Smooth muscle cell (in vitro differentiated cells): ENCODE results near the gene SYTL3. TPM values are rescaled to one million over a fixed set of nuclear protein-coding genes. Genes with fewer than 3 reads are reported as not detected.
"Not testable (repeated sequence)": the region's sequence is repeated elsewhere in the genome, so short reads cannot be mapped to it uniquely, and the experiment has no call there.

ENCODE experiments used
- DNase-seq: peaks from one replicate; lab custom pipeline; 2025; ENCODE audit not compliant: unreplicated experiment; lab: John Stamatoyannopoulos, UW
- H2AFZ ChIP-seq: fragments of 200-600 bp; sonication (generic); 2 replicates; pipeline ENCODE4 v1.6.0; 2016; ENCODE audit warnings: antibody characterized with exemption, low read depth, mild to moderate bottlenecking
- H3F3A ChIP-seq: fragments of 200-600 bp; sonication (generic); 2 replicates; pipeline ENCODE4 v1.6.0; 2017; ENCODE audit warnings: antibody characterized with exemption, low read depth
- H3K27ac ChIP-seq: fragments of 200-600 bp; sonication (generic); 2 replicates; pipeline ENCODE4 v1.5.1; 2016; ENCODE audit warnings: low read depth, mild to moderate bottlenecking
- H3K27me3 ChIP-seq: fragments of 200-600 bp; sonication (generic); 2 replicates; pipeline ENCODE4 v1.6.1; 2016; ENCODE audit warnings: low read depth, mild to moderate bottlenecking
- H3K36me3 ChIP-seq: fragments of 200-600 bp; sonication (generic); 2 replicates; pipeline ENCODE4 v1.5.1; 2016; ENCODE audit warnings: low read depth
- H3K4me1 ChIP-seq: fragments of 200-600 bp; sonication (generic); 2 replicates; pipeline ENCODE4 v1.5.1; 2016; ENCODE audit warnings: low read depth
- H3K4me2 ChIP-seq: fragments of 200-600 bp; sonication (generic); 2 replicates; pipeline ENCODE4 v1.6.0; 2016; ENCODE audit warnings: mild to moderate bottlenecking
- H3K4me3 ChIP-seq: fragments of 200-600 bp; sonication (generic); 2 replicates; pipeline ENCODE4 v1.5.1; 2016; ENCODE audit warnings: mild to moderate bottlenecking
- H3K79me2 ChIP-seq: fragments of 200-600 bp; sonication (generic); 2 replicates; pipeline ENCODE4 v1.6.0; 2016; ENCODE audit warnings: low read depth, mild to moderate bottlenecking
- H3K9ac ChIP-seq: fragments of 200-600 bp; sonication (generic); 2 replicates; pipeline ENCODE4 v1.6.0; 2016; ENCODE audit warnings: low read depth
- H3K9me3 ChIP-seq: fragments of 200-600 bp; sonication (generic); replicated peaks from 2 replicates; pipeline ENCODE4 v1.5.1; 2016; ENCODE audit warnings: low read depth
- H4K20me1 ChIP-seq: fragments of 200-600 bp; sonication (generic); 2 replicates; pipeline ENCODE4 v1.6.0; 2016; ENCODE audit warnings: low read depth
- WGBS: methylation state at CpG from one replicate; pipeline ENCODE4 v1.1.7; 2016; ENCODE audit warnings: low lambda C conversion rate; 5-methylcytosine and 5-hydroxymethylcytosine counted together
- polyA plus RNA-seq: library from polyadenylated mRNA; unstranded; fragments of >200 nt; fragmentation: Nextera tagmentation; extraction: Ambion mirVana; gene quantifications from 2 replicates; pipeline ENCODE4 v1.2.1, GENCODE V29; 2016
- total RNA-seq: library from RNA; depleted of rRNA; stranded (reverse); fragments of >200 nt; gene quantifications from 2 replicates; pipeline ENCODE4 v1.2.3, GENCODE V29; 2014
- TF ChIP-seq, protein P1 (sequence below): fragments of 200-600 bp; sonication (generic); IDR thresholded peaks from 2 replicates; pipeline ENCODE4 v1.5.1; 2017; ENCODE audit warnings: borderline replicate concordance, mild to moderate bottlenecking, antibody characterized with exemption; ENCODE audit not compliant: insufficient read depth, poor library complexity, severe bottlenecking

Gene SYTL3
- total and polyA plus RNA-seq, 2 experiments from 2014 or later, result 0.13 to 1.2 TPM

DNA sequence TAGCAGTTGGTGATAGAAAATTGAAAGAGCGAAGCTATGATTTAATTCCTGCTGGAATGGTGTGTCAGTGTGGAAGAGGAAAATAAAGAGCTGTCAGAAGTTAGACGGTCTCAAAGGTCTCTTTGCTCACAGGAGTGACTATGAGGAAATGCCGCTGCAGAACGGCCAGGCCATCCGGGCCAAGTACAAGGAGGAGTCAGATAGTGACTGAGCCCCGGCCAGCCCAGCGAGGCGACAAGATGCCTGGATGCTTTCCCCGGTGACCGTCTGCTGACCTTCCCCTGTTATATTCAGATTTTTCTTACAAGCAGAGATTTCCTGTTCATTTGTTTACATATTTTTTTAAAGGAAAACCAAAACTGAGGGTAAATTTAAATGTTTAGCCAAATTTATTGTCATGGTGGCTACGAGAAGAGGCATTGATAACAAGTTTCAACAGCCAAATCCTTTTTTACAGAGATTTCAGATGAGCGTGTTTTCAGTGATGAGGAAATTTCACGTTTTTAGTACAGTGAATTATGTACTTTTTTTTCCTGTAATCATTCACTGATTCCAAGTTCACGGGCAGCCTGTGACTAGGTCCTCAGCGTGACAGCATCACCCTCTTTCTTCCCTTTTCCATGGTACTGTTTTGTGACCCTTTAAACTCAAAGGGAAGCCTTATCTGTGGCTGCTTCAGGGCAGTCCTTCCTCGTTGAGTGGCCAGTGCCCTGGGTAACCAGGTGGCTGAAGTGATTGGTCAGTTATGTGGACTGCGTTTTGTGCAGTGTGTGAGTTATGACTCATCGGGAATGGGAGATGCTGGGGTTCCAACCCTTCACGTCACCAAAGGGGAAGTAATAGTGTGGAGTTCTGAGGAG is 17.9 kb upstream of the SYTL3 start:
- 70% methylated on average over 19 of the region's 19 CpGs for WGBS
- Histone ChIP-seq H3K27ac (peak overlapping the region; percentile 20), H4K20me1 (no peaks in the 10 kb centered on the region), H3K36me3 (no peaks in the 10 kb centered on the region), H3K9ac (no peak overlapping the region), H3K4me2 (no peak overlapping the region), H3K4me3 (no peak overlapping the region), H3K27me3 (no peaks in the 10 kb centered on the region), H3K9me3 (no peaks in the 10 kb centered on the region), H3K4me1 (no peaks in the 10 kb centered on the region), H3K79me2 (no peaks in the 10 kb centered on the region), H2AFZ (no peak overlapping the region), H3F3A (no peaks in the 10 kb centered on the region)
- TF ChIP-seq, protein P1, sequence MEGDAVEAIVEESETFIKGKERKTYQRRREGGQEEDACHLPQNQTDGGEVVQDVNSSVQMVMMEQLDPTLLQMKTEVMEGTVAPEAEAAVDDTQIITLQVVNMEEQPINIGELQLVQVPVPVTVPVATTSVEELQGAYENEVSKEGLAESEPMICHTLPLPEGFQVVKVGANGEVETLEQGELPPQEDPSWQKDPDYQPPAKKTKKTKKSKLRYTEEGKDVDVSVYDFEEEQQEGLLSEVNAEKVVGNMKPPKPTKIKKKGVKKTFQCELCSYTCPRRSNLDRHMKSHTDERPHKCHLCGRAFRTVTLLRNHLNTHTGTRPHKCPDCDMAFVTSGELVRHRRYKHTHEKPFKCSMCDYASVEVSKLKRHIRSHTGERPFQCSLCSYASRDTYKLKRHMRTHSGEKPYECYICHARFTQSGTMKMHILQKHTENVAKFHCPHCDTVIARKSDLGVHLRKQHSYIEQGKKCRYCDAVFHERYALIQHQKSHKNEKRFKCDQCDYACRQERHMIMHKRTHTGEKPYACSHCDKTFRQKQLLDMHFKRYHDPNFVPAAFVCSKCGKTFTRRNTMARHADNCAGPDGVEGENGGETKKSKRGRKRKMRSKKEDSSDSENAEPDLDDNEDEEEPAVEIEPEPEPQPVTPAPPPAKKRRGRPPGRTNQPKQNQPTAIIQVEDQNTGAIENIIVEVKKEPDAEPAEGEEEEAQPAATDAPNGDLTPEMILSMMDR, result no peak
- no peak for DNase-seq

DNA sequence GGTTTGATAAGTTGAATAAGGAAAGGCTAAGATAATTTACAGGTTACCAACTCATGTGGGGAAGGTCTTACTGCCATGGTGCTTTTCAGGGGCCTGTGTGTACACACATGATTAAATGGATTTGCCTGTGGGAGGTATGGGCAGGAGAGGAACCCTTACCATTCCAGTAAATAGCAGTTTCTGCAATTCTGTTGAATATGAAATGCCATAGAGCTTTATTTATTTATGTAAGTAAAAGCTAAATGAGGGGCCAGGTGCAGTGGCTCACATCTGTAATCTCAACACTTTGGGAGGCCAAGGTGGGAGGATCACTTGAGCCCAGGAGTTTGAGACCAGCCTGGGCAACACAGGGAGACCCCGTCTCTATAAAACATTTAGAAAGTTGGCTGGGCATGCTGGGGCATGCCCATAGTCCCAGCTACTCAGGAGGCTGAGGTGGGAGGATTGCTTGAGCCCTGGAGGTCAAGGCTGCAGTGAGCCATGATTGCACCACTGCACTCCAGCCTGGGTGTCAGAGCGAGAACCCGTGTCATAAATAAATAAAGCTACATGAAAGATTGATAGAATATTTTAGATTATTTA is 17.2 kb upstream of the SYTL3 start:
- DNase-seq, H3K4me3 ChIP-seq, H3K4me2 ChIP-seq, H3K36me3 ChIP-seq, H3F3A ChIP-seq, H2AFZ ChIP-seq, H3K27me3 ChIP-seq, H3K4me1 ChIP-seq, H3K9me3 ChIP-seq, H3K79me2 ChIP-seq, H4K20me1 ChIP-seq, H3K9ac ChIP-seq: not testable (repeated sequence)
- 96% methylated on average over 3 of the region's 3 CpGs for WGBS
- peak overlapping the region; percentile 20 for H3K27ac ChIP-seq

DNA sequence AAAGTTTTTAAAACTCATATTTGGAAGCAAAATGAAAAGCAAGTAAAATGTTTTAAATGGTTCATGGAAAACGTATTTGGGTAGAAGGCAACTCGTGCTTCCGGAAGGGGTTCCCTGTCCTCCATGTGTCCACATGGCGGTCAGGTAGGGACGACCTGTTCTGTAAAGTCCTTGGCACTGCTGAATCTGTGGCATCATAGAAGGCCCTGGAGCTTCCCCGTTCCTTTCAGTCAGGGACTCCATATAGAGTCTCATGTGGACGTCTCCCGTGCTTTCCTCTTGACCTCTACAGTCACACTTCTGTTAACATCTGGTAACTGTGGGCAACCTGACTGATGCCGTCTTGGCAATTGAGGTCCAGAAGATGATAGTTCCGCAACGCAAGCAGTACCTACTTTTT is 16.7 kb upstream of the SYTL3 start:
- Histone ChIP-seq H3K9me3 (no peaks in the 10 kb centered on the region), H3K4me3 (no peak overlapping the region), H3K36me3 (no peaks in the 10 kb centered on the region), H3K27ac (no peak overlapping the region), H2AFZ (no peak overlapping the region), H3K79me2 (no peaks in the 10 kb centered on the region), H3K9ac (no peak overlapping the region), H3K27me3 (no peaks in the 10 kb centered on the region), H3K4me1 (no peaks in the 10 kb centered on the region), H3F3A (no peaks in the 10 kb centered on the region), H4K20me1 (peaks cover 2% of the 10 kb centered on the region), H3K4me2 (no peak overlapping the region)
- TF ChIP-seq, protein P1, result no peak
- WGBS, result 96% methylated on average over 11 of the region's 11 CpGs
- DNase-seq, result no peak

- no peak overlapping the region for H3K4me2 ChIP-seq
- H3K4me3 ChIP-seq, result no peak overlapping the region
- WGBS, result 81% methylated on average over 6 of the region's 6 CpGs
- no peaks in the 10 kb centered on the region for H3F3A ChIP-seq
- no peaks in the 10 kb centered on the region for H3K4me1 ChIP-seq
- H3K27ac ChIP-seq, result peak overlapping the region; percentile 7
- H3K9ac ChIP-seq, result no peak overlapping the region
- H3K27me3 ChIP-seq, result no peaks in the 10 kb centered on the region
- no peak for DNase-seq
- peaks cover 8% of the 10 kb centered on the region for H3K79me2 ChIP-seq
- no peaks in the 10 kb centered on the region for H3K9me3 ChIP-seq
- H4K20me1 ChIP-seq, result peaks cover 18% of the 10 kb centered on the region
- TF ChIP-seq, protein P1, result no peak
- H2AFZ ChIP-seq, result no peak overlapping the region
- no peaks in the 10 kb centered on the region for H3K36me3 ChIP-seq
Measured at GRCh38 chr6:158634695-158635426, 15.0 kb upstream of the SYTL3 start.
